ENCODE data around the gene IPO11.

The IPO11 gene

GRCh38 chr5:62412549-62413329, at the start of gene IPO11:
TSS of gene IPO11 (plus strand) at chr5:62412763. CDS start at chr5:62437280, 24,517 bp downstream.
- DNase-seq = peak; percentile 98

DNA sequence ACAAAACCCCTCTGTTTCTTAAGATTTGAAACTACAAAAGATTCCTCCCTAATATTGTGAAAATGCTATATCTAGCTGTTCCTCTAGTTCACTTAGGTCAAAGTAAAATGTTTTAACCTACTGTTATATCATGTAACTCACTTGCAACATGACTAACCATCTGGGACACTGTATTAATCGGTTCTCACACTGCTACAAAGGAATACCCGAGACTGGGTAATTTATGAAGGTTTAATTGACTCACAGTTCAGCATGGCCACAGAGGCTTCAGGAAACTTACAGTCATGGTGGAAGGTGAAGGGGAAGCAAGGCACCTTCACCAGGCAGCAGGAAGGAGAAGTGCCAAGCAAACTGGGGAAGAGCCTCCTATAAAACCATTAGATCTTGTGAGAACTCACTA, 43.5 kb upstream of the IPO11 start:
- no peak for DNase-seq

GRCh38 chr5:62371409-62371808, 41.2 kb upstream of the IPO11 start:
- no peak for DNase-seq

GRCh38 chr5:62372600-62372999, 40.0 kb upstream of the IPO11 start:
- no peak for DNase-seq

DNA sequence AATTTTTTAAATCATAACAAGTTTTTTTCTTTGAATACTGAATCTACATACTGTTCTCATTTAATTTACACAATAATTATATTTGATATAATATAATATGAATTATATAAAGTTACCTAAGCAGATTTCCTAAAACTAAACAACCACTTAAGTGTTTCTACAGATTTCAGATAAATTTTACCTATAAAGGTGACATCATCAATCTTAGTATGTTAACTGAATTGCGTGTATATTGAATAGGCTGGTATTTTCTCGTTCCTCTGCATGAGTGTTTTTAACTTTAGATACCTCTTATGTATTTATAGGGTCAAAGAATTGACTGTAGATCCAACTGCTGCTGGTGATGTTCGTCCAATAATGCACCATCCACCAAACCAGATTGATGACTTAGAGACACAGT, 39.2 kb upstream of the IPO11 start:
- DNase-seq = no peak

GRCh38 chr5:62374090-62374489, 38.5 kb upstream of the IPO11 start:
- no peak for DNase-seq

DNA sequence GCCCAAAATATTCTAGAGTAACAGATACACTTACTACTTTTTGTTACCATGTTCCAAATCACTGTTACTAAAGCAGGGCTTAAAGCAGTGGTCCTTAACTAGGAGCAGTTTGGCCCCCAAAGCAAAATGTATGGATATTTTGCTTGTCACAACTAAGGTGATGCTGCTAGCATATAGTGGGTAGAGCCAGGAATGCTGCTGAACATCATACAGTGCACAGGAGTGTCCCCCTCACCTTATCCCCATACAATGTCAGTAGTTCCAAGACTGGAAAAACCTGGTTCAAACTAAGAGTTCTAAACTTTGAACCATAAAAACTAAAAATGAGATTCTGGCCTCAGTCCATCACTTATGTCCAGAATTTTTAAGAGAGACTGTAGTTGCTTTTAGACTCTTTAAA, 36.9 kb upstream of the IPO11 start:
- DNase-seq = no peak

DNA sequence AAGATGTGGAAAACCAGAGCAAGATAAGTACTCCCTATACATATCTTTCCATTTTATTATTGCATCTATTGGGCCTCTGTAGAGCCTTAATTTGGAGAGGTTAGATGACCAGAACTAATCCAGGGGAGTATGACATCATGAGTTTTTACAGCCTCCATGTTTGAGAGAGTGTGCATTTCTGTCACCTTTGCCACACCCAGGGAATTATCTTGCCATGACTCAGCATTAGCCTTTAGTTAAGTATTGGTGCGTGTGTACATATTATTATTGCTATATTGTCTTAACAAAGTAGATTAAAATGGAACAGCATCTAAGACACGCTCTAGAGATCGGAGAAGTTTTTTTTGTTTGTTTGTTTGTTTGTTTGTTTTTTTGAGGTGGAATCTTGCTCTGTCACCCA, 36.5 kb upstream of the IPO11 start:
- DNase-seq = no peak

DNA sequence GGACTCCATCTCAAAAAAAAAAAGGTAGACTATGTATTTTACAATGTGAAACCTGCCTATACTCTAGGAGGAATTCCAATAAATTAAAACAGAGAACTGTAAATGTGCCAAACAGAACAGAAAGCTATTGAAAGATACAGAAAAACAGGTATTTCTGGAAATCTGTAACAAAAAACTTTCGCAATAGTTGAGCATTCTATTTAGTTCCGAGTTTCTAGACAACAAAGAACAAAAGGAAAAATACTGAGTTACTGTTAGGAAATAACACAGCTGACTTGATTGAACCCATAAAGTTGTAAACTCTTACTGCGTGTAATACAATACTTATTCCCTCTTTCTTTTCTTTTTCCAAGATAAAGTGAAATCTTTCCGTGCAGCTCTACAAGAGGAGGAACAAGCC, 27.4 kb upstream of the IPO11 start:
- no peak for DNase-seq

DNA sequence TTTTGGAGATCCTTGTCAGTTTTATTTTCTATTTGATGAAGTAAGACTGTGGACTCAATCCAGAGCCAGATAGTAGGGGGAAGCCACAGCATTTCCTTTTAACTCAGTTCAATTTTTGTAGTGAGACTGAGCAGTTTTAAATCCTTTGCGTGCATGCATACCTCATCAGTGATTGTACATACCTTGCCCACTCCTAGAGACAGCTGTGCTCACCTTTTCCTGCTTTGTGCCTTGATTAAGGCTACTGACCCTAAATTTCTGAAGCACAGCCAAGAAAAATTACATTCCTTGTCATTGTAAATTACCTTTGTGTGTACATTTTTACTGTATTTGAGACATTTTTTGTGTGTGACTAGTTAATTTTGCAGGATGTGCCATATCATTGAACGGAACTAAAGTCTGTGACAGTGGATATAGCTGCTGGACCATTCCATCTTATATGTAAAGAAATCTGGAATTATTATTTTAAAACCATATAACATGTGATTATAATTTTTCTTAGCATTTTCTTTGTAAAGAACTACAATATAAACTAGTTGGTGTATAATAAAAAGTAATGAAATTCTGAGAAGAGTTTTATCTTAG, 26.7 kb upstream of the IPO11 start:
- DNase-seq = no peak

- no peak for DNase-seq
Measured at GRCh38 chr5:62386824-62387223, 25.7 kb upstream of the IPO11 start.

- no peak for DNase-seq
Measured at GRCh38 chr5:62395210-62395950, 17.2 kb upstream of the IPO11 start.

GRCh38 chr5:62403411-62404250, 8.9 kb upstream of the IPO11 start, which contains the start of gene DIMT1:
TSS of gene DIMT1 (minus strand) at chr5:62403905. CDS start at chr5:62403772, 133 bp downstream.
- peak; percentile 96 to 97 for DNase-seq

GRCh38 chr5:62413711-62414110, 1.1 kb downstream of the IPO11 start:
- no peak for DNase-seq

DNA sequence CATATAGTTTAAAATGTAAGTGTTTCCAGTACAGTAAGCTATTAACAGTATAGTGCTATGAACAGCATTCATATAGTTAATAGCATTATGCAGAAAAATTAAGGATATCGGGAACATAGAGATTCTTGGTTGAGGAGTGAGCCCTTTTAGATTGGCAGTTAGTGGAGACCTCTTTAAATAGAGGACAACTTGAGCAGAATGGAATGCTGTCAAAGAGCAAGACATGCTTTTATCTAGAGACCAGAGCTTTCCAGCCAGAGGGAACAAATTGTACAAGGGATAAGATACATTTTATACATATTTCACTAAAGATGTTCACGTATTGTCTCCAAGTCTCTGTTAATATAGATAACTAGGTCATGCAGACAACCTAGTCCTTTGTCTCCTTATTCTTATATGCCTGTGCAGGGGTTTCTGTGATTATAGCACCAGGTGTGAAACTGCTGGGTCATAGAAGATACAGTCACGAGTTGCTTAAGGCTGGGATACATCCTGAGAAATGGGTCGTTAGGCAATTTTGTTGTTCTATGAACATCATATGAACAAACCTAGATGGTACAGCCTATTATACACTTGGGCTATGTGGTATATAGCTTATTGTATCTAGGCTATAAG, 6.0 kb downstream of the IPO11 start:
- no peak for DNase-seq

- DNase-seq = no peak
Measured at GRCh38 chr5:62419609-62420008, 7.0 kb downstream of the IPO11 start.

GRCh38 chr5:62421414-62421813, 8.9 kb downstream of the IPO11 start:
- DNase-seq = no peak

- no peak for DNase-seq
Measured at GRCh38 chr5:62424763-62425162, 12.2 kb downstream of the IPO11 start.

- DNase-seq = no peak
Measured at GRCh38 chr5:62431735-62432620, 19.4 kb downstream of the IPO11 start.

DNA sequence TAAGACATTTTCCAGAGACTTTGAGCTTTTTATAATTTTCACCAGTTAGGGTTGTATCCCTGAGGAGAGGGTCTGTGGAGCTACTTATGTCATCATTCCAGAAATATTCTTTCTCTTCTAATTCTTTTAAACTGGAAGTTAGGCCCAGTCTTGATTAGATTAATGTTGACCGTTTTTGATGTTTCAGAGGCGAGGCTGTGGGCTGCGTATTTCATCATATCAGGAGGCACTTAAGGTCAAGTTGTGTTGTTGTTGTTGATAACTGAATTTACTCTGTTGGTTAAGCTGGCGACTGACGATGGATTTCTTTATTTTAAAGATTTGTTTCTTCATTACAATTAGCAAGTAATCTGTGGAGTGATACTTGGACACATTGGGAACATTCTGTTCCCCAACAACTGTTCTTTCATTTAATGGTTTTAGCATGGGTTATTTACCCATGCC, 20.1 kb downstream of the IPO11 start:
- DNase-seq = no peak

DNA sequence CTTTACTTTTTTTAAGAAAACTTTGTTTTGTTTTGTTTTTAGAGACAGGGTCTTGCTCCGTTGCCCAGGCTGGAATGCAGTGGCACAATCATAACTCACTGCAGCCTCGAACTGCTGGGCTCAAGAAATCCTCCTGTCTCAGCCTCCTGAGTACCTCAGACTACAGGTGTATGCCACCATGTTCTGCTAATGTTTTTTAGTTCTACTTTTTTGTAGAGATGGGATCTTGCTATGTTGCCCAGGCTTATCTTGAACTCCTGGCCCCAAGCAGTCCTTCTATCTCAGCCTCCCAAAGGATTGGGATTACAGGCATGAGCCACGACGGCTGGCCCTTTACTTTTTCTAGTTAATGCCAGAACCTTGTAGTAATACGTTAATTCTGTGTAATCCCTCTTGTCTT, 36.0 kb downstream of the IPO11 start:
- DNase-seq = no peak

Data from AML-193 (cell line).